ENCODE results near the gene JAG1. TPM values are rescaled to one million over a fixed set of nuclear protein-coding genes. Genes with fewer than 3 reads are reported as not detected.

Gene JAG1
- total and polyA plus RNA-seq, 2 experiments from 2014 or later = 18.3 to 53.2 TPM

- Histone ChIP-seq H3K4me1 (ENCODE audit: low read depth) (no peaks in the 10 kb centered on the region), H3K36me3 (no peaks in the 10 kb centered on the region), H3K27me3 (no peaks in the 10 kb centered on the region), H3K27ac (no peak overlapping the region), H3K4me3 (no peak overlapping the region), H3K9me3 (ENCODE audit: low read depth) (no peaks in the 10 kb centered on the region)
- TF ChIP-seq, protein P1, sequence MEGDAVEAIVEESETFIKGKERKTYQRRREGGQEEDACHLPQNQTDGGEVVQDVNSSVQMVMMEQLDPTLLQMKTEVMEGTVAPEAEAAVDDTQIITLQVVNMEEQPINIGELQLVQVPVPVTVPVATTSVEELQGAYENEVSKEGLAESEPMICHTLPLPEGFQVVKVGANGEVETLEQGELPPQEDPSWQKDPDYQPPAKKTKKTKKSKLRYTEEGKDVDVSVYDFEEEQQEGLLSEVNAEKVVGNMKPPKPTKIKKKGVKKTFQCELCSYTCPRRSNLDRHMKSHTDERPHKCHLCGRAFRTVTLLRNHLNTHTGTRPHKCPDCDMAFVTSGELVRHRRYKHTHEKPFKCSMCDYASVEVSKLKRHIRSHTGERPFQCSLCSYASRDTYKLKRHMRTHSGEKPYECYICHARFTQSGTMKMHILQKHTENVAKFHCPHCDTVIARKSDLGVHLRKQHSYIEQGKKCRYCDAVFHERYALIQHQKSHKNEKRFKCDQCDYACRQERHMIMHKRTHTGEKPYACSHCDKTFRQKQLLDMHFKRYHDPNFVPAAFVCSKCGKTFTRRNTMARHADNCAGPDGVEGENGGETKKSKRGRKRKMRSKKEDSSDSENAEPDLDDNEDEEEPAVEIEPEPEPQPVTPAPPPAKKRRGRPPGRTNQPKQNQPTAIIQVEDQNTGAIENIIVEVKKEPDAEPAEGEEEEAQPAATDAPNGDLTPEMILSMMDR (IDR thresholded peaks at IDR 0.05; ENCODE audit: low read depth, low read length) = peak; percentile 55
- DNase-seq (ENCODE audit: low read depth in 1 of 2, low spot score in 1 of 2) = peak; percentile 54 to 65
Observed at GRCh38 chr20:10611357-10611756, 62.4 kb downstream of the JAG1 start.

DNA sequence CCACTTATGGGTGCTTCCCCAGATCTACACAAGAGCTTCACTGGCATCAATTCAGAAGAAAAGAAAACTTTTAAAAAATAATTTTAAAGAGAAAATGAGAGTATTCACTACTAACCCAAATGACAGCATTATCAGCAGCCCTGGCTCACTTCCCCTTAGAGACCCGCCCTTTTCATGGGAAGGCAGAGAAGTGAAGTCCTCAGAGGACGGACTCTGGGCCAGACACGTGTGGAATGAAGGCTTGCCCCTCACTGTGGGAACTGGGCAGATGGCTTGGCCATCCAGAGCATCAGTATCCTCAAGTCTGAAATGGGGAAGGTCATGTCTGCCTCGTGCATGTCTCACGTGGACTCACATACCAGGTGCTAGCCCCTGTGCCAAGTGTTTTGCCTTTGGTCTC lies 63.5 kb downstream of the JAG1 start:
- H3K4me3 ChIP-seq = no peak overlapping the region
- H3K9me3 ChIP-seq (ENCODE audit: low read depth) = no peaks in the 10 kb centered on the region
- no peak overlapping the region for H3K27ac ChIP-seq
- H3K4me1 ChIP-seq (ENCODE audit: low read depth) = peaks cover 4% of the 10 kb centered on the region
- H3K36me3 ChIP-seq = no peaks in the 10 kb centered on the region
- DNase-seq (ENCODE audit: low read depth in 1 of 2, low spot score in 1 of 2) = no peak
- H3K27me3 ChIP-seq = no peaks in the 10 kb centered on the region
- TF ChIP-seq, protein P1 (IDR thresholded peaks at IDR 0.05; ENCODE audit: low read depth, low read length) = no peak

DNA sequence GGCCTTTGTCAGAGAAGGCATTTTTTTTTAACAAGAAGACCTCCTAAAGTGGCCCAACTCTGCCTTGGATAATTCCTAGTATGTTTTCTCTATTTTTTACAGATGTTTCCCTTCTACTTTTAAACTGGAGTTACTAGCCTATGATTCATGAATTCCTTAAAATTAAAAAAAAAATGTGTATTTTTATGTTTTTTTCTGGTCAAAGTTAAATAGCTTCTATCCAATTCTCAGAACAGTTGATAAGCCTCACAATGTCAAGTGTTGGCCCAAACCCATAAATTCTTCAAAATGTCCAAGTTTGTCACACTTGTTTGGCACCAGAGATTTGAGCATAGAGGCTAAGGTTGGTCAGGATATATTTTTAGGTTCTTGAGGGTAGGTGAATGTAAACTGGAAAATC lies 64.0 kb downstream of the JAG1 start:
- Histone ChIP-seq H3K4me1 (ENCODE audit: low read depth) (peaks cover 4% of the 10 kb centered on the region), H3K36me3 (no peaks in the 10 kb centered on the region), H3K4me3 (no peak overlapping the region), H3K27ac (no peak overlapping the region), H3K27me3 (no peaks in the 10 kb centered on the region), H3K9me3 (ENCODE audit: low read depth) (no peaks in the 10 kb centered on the region)
- DNase-seq (ENCODE audit: low read depth in 1 of 2, low spot score in 1 of 2) = peak in 1 of 2 donors; percentile 47
- TF ChIP-seq, protein P1 (IDR thresholded peaks at IDR 0.05; ENCODE audit: low read depth, low read length) = no peak

- Histone ChIP-seq H3K36me3 (no peaks in the 10 kb centered on the region), H3K27me3 (no peaks in the 10 kb centered on the region), H3K4me1 (ENCODE audit: low read depth) (peaks cover 9% of the 10 kb centered on the region), H3K4me3 (no peak overlapping the region), H3K27ac (no peak overlapping the region), H3K9me3 (ENCODE audit: low read depth) (no peaks in the 10 kb centered on the region)
- DNase-seq (ENCODE audit: low read depth in 1 of 2, low spot score in 1 of 2) = peak in 1 of 2 donors; percentile 90
- TF ChIP-seq, protein P1 (IDR thresholded peaks at IDR 0.05; ENCODE audit: low read depth, low read length) = no peak
Observed at GRCh38 chr20:10609276-10609675, 64.5 kb downstream of the JAG1 start.

DNA sequence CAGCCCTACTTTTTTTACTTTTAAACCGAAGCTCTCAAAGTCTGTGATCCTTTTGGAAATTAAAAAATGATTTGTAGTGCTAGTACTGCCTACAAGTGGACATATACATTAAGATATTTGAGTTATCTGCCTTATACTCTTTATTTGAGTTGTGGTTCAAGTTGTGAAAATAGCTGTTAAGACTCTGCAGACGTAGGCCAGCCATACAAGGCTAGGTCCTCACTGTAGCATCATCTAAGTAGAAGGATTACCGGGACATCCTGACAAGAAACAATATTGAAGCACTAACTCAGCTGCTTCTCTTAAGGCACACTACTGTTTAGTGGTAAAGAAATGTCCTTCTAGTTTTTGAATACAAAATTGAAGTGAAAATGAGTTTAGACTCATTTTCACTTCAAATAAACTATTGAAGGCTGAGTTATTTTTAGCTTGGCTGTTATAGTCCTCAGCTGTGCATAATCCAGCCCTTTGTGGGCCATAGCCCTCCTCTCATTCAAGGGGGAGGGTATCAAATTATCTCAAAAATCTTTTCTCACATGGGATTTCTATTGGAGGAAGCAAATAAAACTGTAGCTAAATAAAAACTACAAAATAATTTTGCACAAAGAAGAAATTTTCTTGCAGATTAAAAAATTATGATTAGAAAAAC lies 68.1 kb downstream of the JAG1 start:
- TF ChIP-seq, protein P1 (IDR thresholded peaks at IDR 0.05; ENCODE audit: low read depth, low read length) = no peak
- no peak for DNase-seq (ENCODE audit: low read depth in 1 of 2, low spot score in 1 of 2)
- Histone ChIP-seq H3K4me1 (ENCODE audit: low read depth) (peaks cover 30% of the 10 kb centered on the region), H3K36me3 (no peaks in the 10 kb centered on the region), H3K27me3 (no peaks in the 10 kb centered on the region), H3K4me3 (no peak overlapping the region), H3K9me3 (ENCODE audit: low read depth) (no peaks in the 10 kb centered on the region), H3K27ac (no peak overlapping the region)

Data from cardiac muscle cell (in vitro differentiated cells and primary cell).